Esophagus squamous epithelium (tissue), 4 donors: Measurements from ENCODE around the gene CNTRL.
A peak's percentile ranks its signal among the peaks of the same experiment; 100 is the strongest.

Source experiments
- POLR2A ChIP-seq, 4 donors: fragments of 450-650 bp; IDR thresholded peaks; one replicate each; pipeline ENCODE4 v1.6.1; 2017; ENCODE audit warnings: antibody characterized with exemption in 4 of 4, mild to moderate bottlenecking in 4 of 4, moderate library complexity in 3 of 4
- TF ChIP-seq, protein P1 (sequence below), 6 experiments: fragments of 450-650 bp in 4 of 6; fragments of 200-600 bp in 2 of 6; sonication (generic) in 2 of 6; IDR thresholded peaks; one replicate each; pipeline ENCODE4 v1.5.1; 2016 to 2019; ENCODE audit warnings: antibody characterized with exemption in 6 of 6, mild to moderate bottlenecking in 4 of 6, moderate library complexity in 4 of 6

DNA sequence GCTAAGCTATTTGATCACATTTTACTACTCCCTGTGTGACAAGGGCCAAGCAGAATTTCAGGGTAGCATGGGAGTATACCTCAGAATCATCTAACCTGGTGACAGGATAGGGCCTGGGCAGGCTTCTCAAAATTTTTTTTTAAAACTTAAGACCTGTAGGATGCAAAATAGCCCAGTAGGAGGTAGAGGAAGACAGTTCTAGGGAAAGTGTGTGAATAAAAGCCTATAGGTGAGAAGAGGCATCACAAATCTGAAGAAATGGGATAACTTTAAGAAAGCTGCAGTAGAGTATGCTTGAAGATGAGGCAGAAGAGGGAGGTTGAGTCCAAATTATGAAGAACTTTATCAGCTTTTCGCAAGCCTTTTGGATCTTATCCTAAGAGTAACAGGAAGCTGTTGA is 32.3 kb downstream of the CNTRL start:
- TF ChIP-seq POLR2A (IDR thresholded peaks at IDR 0.05) = no peak
- TF ChIP-seq, protein P1, sequence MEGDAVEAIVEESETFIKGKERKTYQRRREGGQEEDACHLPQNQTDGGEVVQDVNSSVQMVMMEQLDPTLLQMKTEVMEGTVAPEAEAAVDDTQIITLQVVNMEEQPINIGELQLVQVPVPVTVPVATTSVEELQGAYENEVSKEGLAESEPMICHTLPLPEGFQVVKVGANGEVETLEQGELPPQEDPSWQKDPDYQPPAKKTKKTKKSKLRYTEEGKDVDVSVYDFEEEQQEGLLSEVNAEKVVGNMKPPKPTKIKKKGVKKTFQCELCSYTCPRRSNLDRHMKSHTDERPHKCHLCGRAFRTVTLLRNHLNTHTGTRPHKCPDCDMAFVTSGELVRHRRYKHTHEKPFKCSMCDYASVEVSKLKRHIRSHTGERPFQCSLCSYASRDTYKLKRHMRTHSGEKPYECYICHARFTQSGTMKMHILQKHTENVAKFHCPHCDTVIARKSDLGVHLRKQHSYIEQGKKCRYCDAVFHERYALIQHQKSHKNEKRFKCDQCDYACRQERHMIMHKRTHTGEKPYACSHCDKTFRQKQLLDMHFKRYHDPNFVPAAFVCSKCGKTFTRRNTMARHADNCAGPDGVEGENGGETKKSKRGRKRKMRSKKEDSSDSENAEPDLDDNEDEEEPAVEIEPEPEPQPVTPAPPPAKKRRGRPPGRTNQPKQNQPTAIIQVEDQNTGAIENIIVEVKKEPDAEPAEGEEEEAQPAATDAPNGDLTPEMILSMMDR (IDR thresholded peaks at IDR 0.05) = peak in 4 of 6 experiments; percentile 12 to 50 (median 22)
